Stimulated activated CD4-positive, alpha-beta T cell treated with anti-CD3 and anti-CD28 coated beads, TNF-alpha, amount 100 ng/mL, for 24 hours (primary cell): ENCODE measurements around the gene SLC19A1.

Experiments
- DNase-seq, 3 experiments: peaks; one replicate each; pipeline ENCODE4 v3.0.0-alpha.2; 2020; ENCODE audit warnings: low read depth in 3 of 3

SLC19A1 gene

GRCh38 chr21:45542242-45542666 is at the start of gene SLC19A1:
Gene SLC19A1, minus strand, starts transcription at chr21:45542440. Its CDS starts 4,481 bp downstream, at chr21:45537959.
- DNase-seq = peak; percentile 52 to 75 (median 62)

GRCh38 chr21:45591619-45592207 is 49.5 kb upstream of the SLC19A1 start:
- DNase-seq = no peak

GRCh38 chr21:45590726-45591618 is 48.7 kb upstream of the SLC19A1 start:
- peak in 1 of 3 experiments; percentile 62 for DNase-seq

- DNase-seq = peak; percentile 53 to 73 (median 67)
Measured at GRCh38 chr21:45590246-45590725, 48.0 kb upstream of the SLC19A1 start.

GRCh38 chr21:45589686-45590245 is 47.5 kb upstream of the SLC19A1 start:
- DNase-seq = no peak

- no peak for DNase-seq
Measured at GRCh38 chr21:45588871-45589491, 46.7 kb upstream of the SLC19A1 start.

- DNase-seq = no peak
Measured at GRCh38 chr21:45588086-45588825, 46.0 kb upstream of the SLC19A1 start.

- no peak for DNase-seq
Measured at GRCh38 chr21:45586289-45586858, 44.1 kb upstream of the SLC19A1 start.

- DNase-seq = no peak
Measured at GRCh38 chr21:45584786-45585185, 42.5 kb upstream of the SLC19A1 start.

- no peak for DNase-seq
Measured at GRCh38 chr21:45583831-45584509, 41.7 kb upstream of the SLC19A1 start.

- no peak for DNase-seq
Measured at GRCh38 chr21:45582128-45582527, 39.9 kb upstream of the SLC19A1 start.

- DNase-seq = no peak
Measured at GRCh38 chr21:45581322-45581712, 39.1 kb upstream of the SLC19A1 start.

GRCh38 chr21:45580576-45581321 is 38.5 kb upstream of the SLC19A1 start:
- DNase-seq = no peak

GRCh38 chr21:45580181-45580575 is 37.9 kb upstream of the SLC19A1 start:
- no peak for DNase-seq

- DNase-seq = no peak
Measured at GRCh38 chr21:45579383-45580180, 37.3 kb upstream of the SLC19A1 start.

- DNase-seq = no peak
Measured at GRCh38 chr21:45578811-45579381, 36.7 kb upstream of the SLC19A1 start.

GRCh38 chr21:45578176-45578801 is 36.0 kb upstream of the SLC19A1 start:
- DNase-seq = no peak

- no peak for DNase-seq
Measured at GRCh38 chr21:45577801-45578175, 35.5 kb upstream of the SLC19A1 start.
